Colonic mucosa (tissue), 4 donors: Measurements from ENCODE around the gene RANBP3L. TPM values are rescaled to one million over a fixed set of nuclear protein-coding genes. Genes with fewer than 3 reads are reported as not detected.
"Not testable (repeated sequence)": the region's sequence is repeated elsewhere in the genome, so short reads cannot be mapped to it uniquely, and the experiment has no call there.

ENCODE experiments used
- DNase-seq: peaks from one replicate; pipeline ENCODE4 v3.0.0-alpha.2; 2020
- H3K27ac ChIP-seq: fragments of 200-600 bp; one replicate; pipeline ENCODE4 v1.8.0; 2021
- H3K27me3 ChIP-seq: fragments of 200-600 bp; one replicate; pipeline ENCODE4 v1.8.0; 2021
- H3K36me3 ChIP-seq: fragments of 200-600 bp; one replicate; pipeline ENCODE4 v1.8.0; 2021
- H3K4me1 ChIP-seq: fragments of 200-600 bp; one replicate; pipeline ENCODE4 v1.8.0; 2021; ENCODE audit warnings: mild to moderate bottlenecking
- H3K4me3 ChIP-seq: fragments of 200-600 bp; one replicate; pipeline ENCODE4 v1.8.0; 2021
- H3K9ac ChIP-seq, 2 donors: one replicate each; pipeline ENCODE4 v1.7.0; 2013; ENCODE audit warnings: control low read depth in 2 of 2, low read depth in 2 of 2, low read length in 2 of 2
- H3K9me3 ChIP-seq: fragments of 200-600 bp; one replicate; pipeline ENCODE4 v1.8.0; 2021
- CTCF ChIP-seq: fragments of 200-600 bp; IDR thresholded peaks from one replicate; pipeline ENCODE4 v1.8.0; 2022; ENCODE audit warnings: antibody characterized with exemption, mild to moderate bottlenecking
- intact Hi-C: fragments of 100-400 bp; cut with DNase I; formaldehyde crosslinking; loops from one replicate; pipeline ENCODE4 v1.14.1; 2022
- total RNA-seq, 2 donors: library from RNA; stranded (reverse); fragmentation: NEBNext Ultra II Directional in 1 of 2; extraction: Animal tissue kit (Norgen Biotek cat#: 25700) in 1 of 2; gene quantifications; one replicate each; pipeline ENCODE4 v1.2.1, GENCODE V29; 2021
- donor health status: healthy.
- donor health status: DM: no; HTN: no; CAD: no.
- donor health status: DM: no; HTN: no; CAD: no.

Gene RANBP3L
- total RNA-seq, result under 1 TPM in 1 of 2 donors, not detected in 1; 0.19 TPM

GRCh38 chr5:36301858-36302603, at the start of gene RANBP3L:
Gene RANBP3L, minus strand, starts transcription at chr5:36301902. Its CDS starts 486 bp downstream, at chr5:36301416.
- Histone ChIP-seq H3K27me3 (no peaks in the 10 kb centered on the region), H3K36me3 (no peaks in the 10 kb centered on the region), H3K9me3 (no peaks in the 10 kb centered on the region), H3K9ac (no peak within 1 kb of the TSS), H3K4me3 (no peak within 1 kb of the TSS), H3K4me1 (no peaks in the 10 kb centered on the region), H3K27ac (no peak within 1 kb of the TSS)
- no peak for DNase-seq
- intact Hi-C loops, result loop anchor here (5.0 to 10.0 kb wide), 2 partner anchors 35 to 127 kb away; no protein-coding TSS in a partner anchor
- TF ChIP-seq CTCF, result no peak

GRCh38 chr5:36346896-36347690, 45.4 kb upstream of the RANBP3L start:
- Histone ChIP-seq H3K27ac (no peak overlapping the region), H3K36me3 (no peaks in the 10 kb centered on the region), H3K9ac (no peak overlapping the region), H3K4me1 (no peaks in the 10 kb centered on the region), H3K9me3 (no peaks in the 10 kb centered on the region), H3K4me3 (no peak overlapping the region), H3K27me3 (no peaks in the 10 kb centered on the region)
- intact Hi-C loops, result no loop called here
- DNase-seq, result no peak
- TF ChIP-seq CTCF, result no peak

- no peak overlapping the region for H3K4me3 ChIP-seq
- H3K27me3 ChIP-seq, result no peaks in the 10 kb centered on the region
- H3K9ac ChIP-seq, result no peak overlapping the region
- no peak for DNase-seq
- no peak overlapping the region for H3K27ac ChIP-seq
- H3K4me1 ChIP-seq, result no peaks in the 10 kb centered on the region
- TF ChIP-seq CTCF, result no peak
- no peaks in the 10 kb centered on the region for H3K36me3 ChIP-seq
- no peaks in the 10 kb centered on the region for H3K9me3 ChIP-seq
- intact Hi-C loops, result no loop called here
Measured at GRCh38 chr5:36344899-36345298, 43.2 kb upstream of the RANBP3L start.

- H3K4me1 ChIP-seq, H3K27ac ChIP-seq, H3K27me3 ChIP-seq, H3K36me3 ChIP-seq, H3K9me3 ChIP-seq, H3K9ac ChIP-seq, H3K4me3 ChIP-seq, DNase-seq, intact Hi-C loops: not testable (repeated sequence)
Measured at GRCh38 chr5:36341720-36342119, 40.0 kb upstream of the RANBP3L start.

- no peaks in the 10 kb centered on the region for H3K9me3 ChIP-seq
- no peaks in the 10 kb centered on the region for H3K36me3 ChIP-seq
- H3K27me3 ChIP-seq, result no peaks in the 10 kb centered on the region
- H3K4me3 ChIP-seq, result no peak overlapping the region
- H3K27ac ChIP-seq, result no peak overlapping the region
- TF ChIP-seq CTCF, result no peak
- intact Hi-C loops, result no loop called here
- no peak overlapping the region for H3K9ac ChIP-seq
- no peak for DNase-seq
- no peaks in the 10 kb centered on the region for H3K4me1 ChIP-seq
Measured at GRCh38 chr5:36337597-36337996, 35.9 kb upstream of the RANBP3L start.

GRCh38 chr5:36334315-36334714, 32.6 kb upstream of the RANBP3L start:
- H3K4me3 ChIP-seq, result no peak overlapping the region
- no peaks in the 10 kb centered on the region for H3K4me1 ChIP-seq
- intact Hi-C loops, result no loop called here
- H3K9me3 ChIP-seq, result no peaks in the 10 kb centered on the region
- H3K9ac ChIP-seq, result no peak overlapping the region
- DNase-seq, result no peak
- no peaks in the 10 kb centered on the region for H3K27me3 ChIP-seq
- H3K36me3 ChIP-seq, result no peaks in the 10 kb centered on the region
- H3K27ac ChIP-seq, result no peak overlapping the region
- TF ChIP-seq CTCF, result no peak

GRCh38 chr5:36332720-36333119, 31.0 kb upstream of the RANBP3L start:
- H3K27ac ChIP-seq, H3K4me1 ChIP-seq, intact Hi-C loops, H3K27me3 ChIP-seq, H3K36me3 ChIP-seq, DNase-seq, H3K9ac ChIP-seq, H3K4me3 ChIP-seq, H3K9me3 ChIP-seq: not testable (repeated sequence)
